Peyer's patch (tissue), 4 donors: Measurements from ENCODE around the gene IFNL4.

Experiments
- CTCF ChIP-seq, 6 experiments: fragments of 450-650 bp in 4 of 6; fragments of 200-600 bp in 2 of 6; sonication (generic) in 1 of 6; IDR thresholded peaks; one replicate each; pipeline ENCODE4 v1.5.1; 2017 to 2019; ENCODE audit warnings: antibody characterized with exemption in 6 of 6, mild to moderate bottlenecking in 3 of 6, moderate library complexity in 1 of 6
- POLR2A ChIP-seq, 2 donors: fragments of 450-650 bp; IDR thresholded peaks; one replicate each; pipeline ENCODE4 v1.5.1; 2017; ENCODE audit warnings: antibody characterized with exemption in 2 of 2, mild to moderate bottlenecking in 2 of 2, moderate library complexity in 2 of 2

- TF ChIP-seq CTCF (IDR thresholded peaks at IDR 0.05) (no peak), POLR2A (IDR thresholded peaks at IDR 0.05) (no peak)
Measured at GRCh38 chr19:39205449-39205764, 43.2 kb downstream of the IFNL4 start.
